ENCODE data around the gene SPSB1. TPM values are rescaled to one million over a fixed set of nuclear protein-coding genes. Genes with fewer than 3 reads are reported as not detected.

The SPSB1 gene
- total and polyA plus RNA-seq, 2 experiments from 2014 or later = 2.4 to 6.8 TPM

GRCh38 chr1:9350013-9350908 is 57.6 kb downstream of the SPSB1 start (continued):
- TF ChIP-seq ZNF462 (CRISPR knock-in tag; IDR thresholded peaks at IDR 0.05) = no peak
- no peak for TF ChIP-seq CREB1 (CRISPR knock-in tag; IDR thresholded peaks at IDR 0.05; ENCODE audit: low read depth)
- no peak for TF ChIP-seq POLR2AphosphoS5 (IDR thresholded peaks at IDR 0.05; ENCODE audit: low read depth)

GRCh38 chr1:9350960-9351359 is 58.3 kb downstream of the SPSB1 start:
- no peaks in the 10 kb centered on the region for H3K79me2 ChIP-seq (replicated peaks; ENCODE audit: insufficient read depth)
- H3K9me2 ChIP-seq (ENCODE audit: insufficient read depth) = no peaks in the 10 kb centered on the region
- no peak overlapping the region; the same call in 2 of the 3 replicates for H3K4me3 Mint-ChIP-seq
- H2AFZ ChIP-seq = no peak overlapping the region
- peaks cover 7% of the 10 kb centered on the region; the same call in 1 of the 2 replicates for H3K4me1 ChIP-seq (ENCODE audit: insufficient read depth)
- H3K36me3 Mint-ChIP-seq (ENCODE audit: low read depth) = no peaks in the 10 kb centered on the region
- H3K27me3 Mint-ChIP-seq (ENCODE audit: insufficient read depth, low read depth, poor library complexity) = peaks cover 6% of the 10 kb centered on the region
- TF ChIP-seq ZNF331 (CRISPR knock-in tag; IDR thresholded peaks at IDR 0.05; ENCODE audit: low read depth) = no peak
- H3K9me3 Mint-ChIP-seq = no peaks in the 10 kb centered on the region
- no peak overlapping the region for H3K4me2 ChIP-seq
- H3K4me1 Mint-ChIP-seq = peaks cover 24% of the 10 kb centered on the region
- no peaks in the 10 kb centered on the region for H3F3A ChIP-seq (replicated peaks; ENCODE audit: low read depth)
- H3K27me3 ChIP-seq (ENCODE audit: insufficient read depth) = no peaks in the 10 kb centered on the region
- ATAC-seq (no peak), DNase-seq (ENCODE audit: low spot score) (no peak)
- H3K27ac Mint-ChIP-seq = no peak overlapping the region; the same call in 1 of the 2 replicates
- no peak overlapping the region for H3K4me3 ChIP-seq
- no peaks in the 10 kb centered on the region for H3K36me3 ChIP-seq (ENCODE audit: insufficient read depth)
- H4K20me1 ChIP-seq (replicated peaks; ENCODE audit: insufficient read depth) = no peaks in the 10 kb centered on the region
- no peak overlapping the region for H3K27ac ChIP-seq (ENCODE audit: low read depth)

Measured in GM23338 (cell line).